GM19397 (cell line): Measurements from ENCODE around the gene TPSB2.
"Not testable (repeated sequence)": the region's sequence is repeated elsewhere in the genome, so short reads cannot be mapped to it uniquely, and the experiment has no call there.

Experiments
- ATAC-seq: cut with Tn5 transposase; IDR thresholded peaks from one replicate; pipeline ENCODE4 v1.9.1; 2021; ENCODE audit warnings: mild to moderate bottlenecking, moderate library complexity; ENCODE audit not compliant: unreplicated experiment

Gene TPSB2

GRCh38 chr16:1262210-1262845 lies 32.3 kb upstream of the TPSB2 start:
- ATAC-seq, result no peak

GRCh38 chr16:1261131-1261892 lies 31.3 kb upstream of the TPSB2 start:
- no peak for ATAC-seq

GRCh38 chr16:1260101-1260680 lies 30.2 kb upstream of the TPSB2 start:
- no peak for ATAC-seq

- no peak for ATAC-seq
Measured at GRCh38 chr16:1259760-1260068, 29.7 kb upstream of the TPSB2 start.

GRCh38 chr16:1258906-1259759 lies 29.1 kb upstream of the TPSB2 start:
- ATAC-seq, result no peak

GRCh38 chr16:1258225-1258600 lies 28.2 kb upstream of the TPSB2 start:
- no peak for ATAC-seq

- ATAC-seq, result no peak
Measured at GRCh38 chr16:1257561-1258224, 27.7 kb upstream of the TPSB2 start.

- ATAC-seq, result no peak
Measured at GRCh38 chr16:1256874-1257322, 26.9 kb upstream of the TPSB2 start.

- not testable (repeated sequence) for ATAC-seq
Measured at GRCh38 chr16:1256296-1256873, 26.4 kb upstream of the TPSB2 start.

- ATAC-seq, result not testable (repeated sequence)
Measured at GRCh38 chr16:1255276-1256122, 25.5 kb upstream of the TPSB2 start, which contains the start of gene TPSD1. TPSD1 (plus strand) TSS chr16:1256069; CDS start chr16:1256281, 212 bp downstream.

GRCh38 chr16:1254821-1255220 lies 24.8 kb upstream of the TPSB2 start:
- ATAC-seq, result not testable (repeated sequence)

GRCh38 chr16:1253701-1254364 lies 23.8 kb upstream of the TPSB2 start:
- not testable (repeated sequence) for ATAC-seq

- not testable (repeated sequence) for ATAC-seq
Measured at GRCh38 chr16:1249031-1249755, 19.2 kb upstream of the TPSB2 start.

- not testable (repeated sequence) for ATAC-seq
Measured at GRCh38 chr16:1247903-1248537, 18.0 kb upstream of the TPSB2 start.

GRCh38 chr16:1245452-1246020 lies 15.6 kb upstream of the TPSB2 start:
- ATAC-seq, result no peak

- ATAC-seq, result no peak
Measured at GRCh38 chr16:1244881-1245280, 14.9 kb upstream of the TPSB2 start.
